HG03565 (cell line): Measurements from ENCODE around the gene NOL9.
A peak's percentile ranks its signal among the peaks of the same experiment; 100 is the strongest.

Experiments
- ATAC-seq: cut with Tn5 transposase; IDR thresholded peaks from one replicate; pipeline ENCODE4 v1.9.1; 2021; ENCODE audit warnings: mild to moderate bottlenecking, moderate library complexity; ENCODE audit not compliant: unreplicated experiment

Gene NOL9

GRCh38 chr1:6491081-6491449, 63.2 kb downstream of the NOL9 start:
- no peak for ATAC-seq

- ATAC-seq, result no peak
Observed at GRCh38 chr1:6490181-6491080, 63.9 kb downstream of the NOL9 start.

GRCh38 chr1:6489799-6490180, 64.5 kb downstream of the NOL9 start:
- ATAC-seq, result no peak

- no peak for ATAC-seq
Observed at GRCh38 chr1:6489383-6489765, 64.9 kb downstream of the NOL9 start.

GRCh38 chr1:6488602-6489382, 65.5 kb downstream of the NOL9 start:
- no peak for ATAC-seq

GRCh38 chr1:6487804-6488484, 66.4 kb downstream of the NOL9 start:
- no peak for ATAC-seq

GRCh38 chr1:6486433-6487011, 67.8 kb downstream of the NOL9 start:
- ATAC-seq, result peak; percentile 55

GRCh38 chr1:6485168-6486101, 68.9 kb downstream of the NOL9 start:
- ATAC-seq, result no peak

- no peak for ATAC-seq
Observed at GRCh38 chr1:6484826-6485167, 69.5 kb downstream of the NOL9 start.

- ATAC-seq, result no peak
Observed at GRCh38 chr1:6483761-6484117, 70.6 kb downstream of the NOL9 start.

- no peak for ATAC-seq
Observed at GRCh38 chr1:6483017-6483760, 71.1 kb downstream of the NOL9 start.

GRCh38 chr1:6481820-6482219, 72.5 kb downstream of the NOL9 start:
- ATAC-seq, result no peak

GRCh38 chr1:6477039-6477820, 77.1 kb downstream of the NOL9 start:
- no peak for ATAC-seq

GRCh38 chr1:6476483-6476882, 77.8 kb downstream of the NOL9 start:
- no peak for ATAC-seq

- peak; percentile 41 for ATAC-seq
Observed at GRCh38 chr1:6475381-6476133, 78.8 kb downstream of the NOL9 start.

GRCh38 chr1:6474815-6475282, 79.5 kb downstream of the NOL9 start:
- ATAC-seq, result no peak

GRCh38 chr1:6473974-6474814, 80.1 kb downstream of the NOL9 start:
- ATAC-seq, result no peak
